H1 (cell line): ENCODE measurements around the gene NDUFA3. TPM values are rescaled to one million over a fixed set of nuclear protein-coding genes. Genes with fewer than 3 reads are reported as not detected.

Source experiments
- CBX8 ChIP-seq: fragments of 300-800, 300-1000 bp; sonication (generic); IDR thresholded peaks from 2 replicates; pipeline ENCODE4 v1.7.1; 2016; ENCODE audit warnings: low read depth, low read length, borderline replicate concordance
- EGR1 ChIP-seq: IDR thresholded peaks from 2 replicates; pipeline ENCODE4 v1.6.1; 2011; ENCODE audit warnings: low read depth, low read length, borderline replicate concordance
- POLR2AphosphoS5 ChIP-seq: IDR thresholded peaks from 2 replicates; pipeline ENCODE4 v1.6.1; 2011; ENCODE audit warnings: low read depth, low read length
- RBBP5 ChIP-seq: IDR thresholded peaks from 2 replicates; pipeline ENCODE4 v1.7.1; 2012; ENCODE audit warnings: low read depth, mild to moderate bottlenecking, inconsistent platforms, low read length, moderate library complexity, borderline replicate concordance
- polyA plus RNA-seq, 7 experiments: library from polyadenylated mRNA; depleted of rRNA in 3 of 7; stranded (reverse) in 5 of 7; unstranded in 2 of 7; fragments of >200 nt in 5 of 7; fragments of 200-250 nt in 2 of 7; gene quantifications; 1 replicate in 5 of 7; 2 replicates in 1 of 7; 4 replicates in 1 of 7; pipeline versions ENCODE4 v1.2.1 to v1.2.3, GENCODE V29; 2011 to 2013; ENCODE audit warnings: missing spikeins in 2 of 7, mixed read lengths in 2 of 7
- total RNA-seq: library from RNA; stranded (reverse); fragmentation: NEBNext Ultra II Directional; extraction: Animal tissue kit (Norgen Biotek cat#: 25700); gene quantifications from 2 replicates; pipeline ENCODE4 v1.2.1, GENCODE V29; 2021

The NDUFA3 gene
- total and polyA plus RNA-seq, 2 of the 8 experiments (the other 6 are each of a cell fraction or from before 2014, with no cell fraction given) = 175 to 208 TPM

GRCh38 chr19:54136864-54137698 is 34.4 kb downstream of the NDUFA3 start (continued):
- peak; percentile 82; the same call in 1 of the 2 replicates for TF ChIP-seq EGR1
- peak; percentile 90 for TF ChIP-seq POLR2AphosphoS5
- TF ChIP-seq RBBP5 = no peak
- no peak for TF ChIP-seq CBX8
